Adrenal gland (tissue), 12 donors: ENCODE results near the gene GALNT10. TPM values are rescaled to one million over a fixed set of nuclear protein-coding genes. Genes with fewer than 3 reads are reported as not detected.

ENCODE experiments used
- DNase-seq, 7 donors: peaks; one replicate each; pipeline ENCODE4 v3.0.0-alpha.2; 2019 to 2020
- H3K27ac ChIP-seq, 5 donors: fragments of 200-600 bp; sonication (generic) in 4 of 5; 1 replicate in 3 of 5; 2 replicates in 2 of 5; pipeline versions ENCODE4 v1.5.1 to v1.8.0; 2016 to 2020; ENCODE audit warnings: mild to moderate bottlenecking in 1 of 5
- H3K27me3 ChIP-seq: fragments of 200-600 bp; 2 replicates; pipeline ENCODE4 v1.8.0; 2021
- H3K36me3 ChIP-seq, 2 donors: fragments of 200-600 bp; replicated peaks in 1 of 2; 1 replicate in 1 of 2; 2 replicates in 1 of 2; pipeline versions ENCODE4 v1.5.1 to v1.8.0; 2018 to 2022
- H3K4me1 ChIP-seq, 2 donors: fragments of 200-600 bp; replicated peaks in 1 of 2; 1 replicate in 1 of 2; 2 replicates in 1 of 2; pipeline versions ENCODE4 v1.5.1 to v1.8.0; 2018 to 2021
- H3K4me3 ChIP-seq, 4 donors: fragments of 200-600 bp; sonication (generic) in 3 of 4; one replicate each; pipeline ENCODE4 v1.5.1; 2016 to 2018
- H3K9me3 ChIP-seq, 3 donors: fragments of 200-600 bp; sonication (generic) in 1 of 3; replicated peaks in 1 of 3; 1 replicate in 2 of 3; 2 replicates in 1 of 3; pipeline versions ENCODE4 v1.5.1 to v1.8.0; 2016 to 2021
- CTCF ChIP-seq, 6 experiments: fragments of 450-650 bp in 4 of 6; fragments of 200-600 bp in 2 of 6; sonication (generic) in 1 of 6; IDR thresholded peaks; 1 replicate in 5 of 6; 2 replicates in 1 of 6; pipeline versions ENCODE4 v1.5.1 to v1.8.0; 2016 to 2021; ENCODE audit warnings: antibody characterized with exemption in 6 of 6, mild to moderate bottlenecking in 2 of 6, moderate library complexity in 1 of 6
- POLR2A ChIP-seq, 2 donors: fragments of 450-650 bp; IDR thresholded peaks; one replicate each; pipeline ENCODE4 v1.6.1; 2017; ENCODE audit warnings: antibody characterized with exemption in 2 of 2, mild to moderate bottlenecking in 2 of 2, moderate library complexity in 1 of 2
- WGBS, 4 donors: extraction: QIAGEN DNeasy Blood & Tissue Kit in 2 of 4; methylation state at CpG; one replicate each; pipeline versions ENCODE4 v1.1.5 to v1.1.7; 2013 to 2017; 5-methylcytosine and 5-hydroxymethylcytosine counted together
- intact Hi-C, 2 donors: fragments of 100-400 bp; cut with DNase I; formaldehyde crosslinking; loops; one replicate each; pipeline versions ENCODE4 v1.14.1 to v1.15.0; 2022 to 2023
- polyA plus RNA-seq, 3 donors: library from polyadenylated mRNA; stranded (reverse); fragments of 200-250 nt in 2 of 3; fragments of 350-450 nt in 1 of 3; fragmentation: Illumina TruSeq in 1 of 3; extraction: RNeasy Lipid Tissue Mini Kit (QIAGEN cat#74804) in 1 of 3; gene quantifications; one replicate each; pipeline ENCODE4 v1.2.3, GENCODE V29; 2013 to 2014
- total RNA-seq, 9 donors: library from RNA; depleted of rRNA in 4 of 9; stranded (reverse); fragments of >200 nt in 4 of 9; fragments of 120-200 nt in 1 of 9; fragmentation: NEBNext Ultra II Directional in 1 of 9; extraction: Animal tissue kit (Norgen Biotek cat#: 25700) in 1 of 9; gene quantifications; one replicate each; pipeline versions ENCODE4 v1.1.0 to v1.2.4, GENCODE V29; 2013 to 2023
- donor health status: healthy with polysubstance abuse.
- donor health status: Bipolar disorder and iron deficiency.
- donor health status: DM: yes; HTN: yes; CAD: no.
- donor health status: DM: no; HTN: no; CAD: no.
- donor health status: DM: no; HTN: no; CAD: no.
- donor health status: DM: yes; HTN: yes; CAD: no.

The GALNT10 gene
- total and polyA plus RNA-seq, 12 donors: 5.6 to 74.1 (median 43.4) TPM

DNA sequence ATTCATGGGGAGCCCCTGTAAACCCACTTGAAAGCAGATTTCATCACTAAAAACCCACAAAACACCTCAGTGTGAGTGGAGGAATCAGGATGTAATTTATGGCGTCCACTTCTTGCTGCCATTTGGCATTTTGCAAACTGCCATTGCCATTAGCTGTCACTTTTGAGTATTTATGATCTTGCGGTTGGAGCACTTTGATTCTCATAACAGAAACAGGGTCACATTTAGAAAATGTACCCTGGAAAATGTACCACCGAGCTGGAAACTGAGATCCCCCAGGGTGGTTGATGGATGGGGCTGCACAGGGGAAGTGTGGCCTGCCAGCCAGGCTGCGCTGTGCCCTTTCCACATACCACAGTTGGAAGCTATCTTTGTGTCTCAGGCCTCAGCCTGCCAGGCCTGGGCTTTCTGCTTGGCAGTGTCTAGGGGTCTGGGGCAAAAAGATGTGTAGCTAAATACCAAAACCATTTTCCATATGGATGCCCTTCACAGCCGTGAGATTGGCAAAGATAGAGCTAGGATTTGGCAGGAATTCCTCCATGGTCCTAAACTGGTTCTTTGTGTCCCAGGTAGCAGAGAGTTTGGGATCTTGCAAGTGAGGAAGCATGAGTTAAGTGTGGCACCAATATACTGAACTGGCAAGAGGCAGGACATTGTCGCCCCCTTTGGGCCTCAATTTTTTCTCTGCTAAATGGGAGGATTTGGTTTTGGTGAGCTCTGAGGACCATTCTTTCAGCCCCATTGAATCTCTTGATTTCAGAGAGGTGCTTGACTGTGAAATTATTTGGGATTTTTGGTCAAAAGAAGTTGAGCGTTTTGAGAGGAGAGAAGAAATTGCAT lies 46.2 kb downstream of the GALNT10 start:
- TF ChIP-seq CTCF (IDR thresholded peaks at IDR 0.05): no peak
- TF ChIP-seq POLR2A (IDR thresholded peaks at IDR 0.05): no peak
- no peak for DNase-seq
- Histone ChIP-seq H3K27ac (no peak overlapping the region), H3K4me3 (no peak overlapping the region), H3K9me3 (no peaks in the 10 kb centered on the region), H3K36me3 (no peaks in the 10 kb centered on the region), H3K27me3 (no peaks in the 10 kb centered on the region), H3K4me1 (peaks cover 13 to 27% of the 10 kb centered on the region in 2 donors)
- WGBS, 4 donors: 81 to 91% (median 85%) methylated on average over 7 of the region's 7 CpGs
- intact Hi-C loops: no loop called here

GRCh38 chr5:154237376-154237743 lies 46.8 kb downstream of the GALNT10 start:
- DNase-seq: no peak
- H3K27ac ChIP-seq: peak overlapping the region in 1 of 5 donors; percentile 7
- TF ChIP-seq CTCF (IDR thresholded peaks at IDR 0.05) (no peak), POLR2A (IDR thresholded peaks at IDR 0.05) (no peak)
- WGBS, 4 donors: 75 to 83% (median 77%) methylated on average over 5 of the region's 5 CpGs
- no peaks in the 10 kb centered on the region for H3K9me3 ChIP-seq
- H3K4me1 ChIP-seq: peaks cover 15 to 28% of the 10 kb centered on the region in 2 donors
- no peaks in the 10 kb centered on the region for H3K36me3 ChIP-seq
- no peaks in the 10 kb centered on the region for H3K27me3 ChIP-seq
- intact Hi-C loops: no loop called here
- H3K4me3 ChIP-seq: no peak overlapping the region

- H3K27me3 ChIP-seq: no peaks in the 10 kb centered on the region
- WGBS, 4 donors: 55 to 68% (median 62%) methylated on average over 5 of the region's 5 CpGs
- H3K36me3 ChIP-seq: no peaks in the 10 kb centered on the region
- no peak overlapping the region for H3K4me3 ChIP-seq
- H3K4me1 ChIP-seq: peaks cover 15 to 34% of the 10 kb centered on the region in 2 donors
- intact Hi-C loops: no loop called here
- no peaks in the 10 kb centered on the region for H3K9me3 ChIP-seq
- peak overlapping the region in 1 of 5 donors; percentile 7 for H3K27ac ChIP-seq
- DNase-seq: no peak
- TF ChIP-seq POLR2A (IDR thresholded peaks at IDR 0.05): no peak
- TF ChIP-seq CTCF (IDR thresholded peaks at IDR 0.05): no peak
These were observed 47.4 kb downstream of the GALNT10 start for GRCh38 chr5:154237946-154238345.

GRCh38 chr5:154238776-154239481 lies 48.4 kb downstream of the GALNT10 start:
- H3K4me1 ChIP-seq: peaks cover 15 to 38% of the 10 kb centered on the region in 2 donors
- H3K36me3 ChIP-seq: no peaks in the 10 kb centered on the region
- no peak overlapping the region for H3K4me3 ChIP-seq
- WGBS, 4 donors: 63 to 75% (median 69%) methylated on average over 6 to 10 of the region's 10 CpGs
- TF ChIP-seq CTCF (IDR thresholded peaks at IDR 0.05): no peak
- TF ChIP-seq POLR2A (IDR thresholded peaks at IDR 0.05): no peak
- H3K27me3 ChIP-seq: no peaks in the 10 kb centered on the region
- DNase-seq: no peak
- intact Hi-C loops: no loop called here
- no peaks in the 10 kb centered on the region for H3K9me3 ChIP-seq
- no peak overlapping the region for H3K27ac ChIP-seq
